Skin of body (tissue), 2 donors: ENCODE results near the gene PIK3R6. TPM values are rescaled to one million over a fixed set of nuclear protein-coding genes. Genes with fewer than 3 reads are reported as not detected.
"Not testable (repeated sequence)": the region's sequence is repeated elsewhere in the genome, so short reads cannot be mapped to it uniquely, and the experiment has no call there.

Source experiments
- DNase-seq: peaks from one replicate; lab custom pipeline; 2025; lab: John Stamatoyannopoulos, UW
- total RNA-seq: library from RNA; depleted of rRNA; stranded (reverse); fragments of >200 nt; gene quantifications from one replicate; pipeline ENCODE4 v1.2.3, GENCODE V29; 2014

The PIK3R6 gene
- total RNA-seq, 1 donor from 2014 or later: 1.1 TPM

DNA sequence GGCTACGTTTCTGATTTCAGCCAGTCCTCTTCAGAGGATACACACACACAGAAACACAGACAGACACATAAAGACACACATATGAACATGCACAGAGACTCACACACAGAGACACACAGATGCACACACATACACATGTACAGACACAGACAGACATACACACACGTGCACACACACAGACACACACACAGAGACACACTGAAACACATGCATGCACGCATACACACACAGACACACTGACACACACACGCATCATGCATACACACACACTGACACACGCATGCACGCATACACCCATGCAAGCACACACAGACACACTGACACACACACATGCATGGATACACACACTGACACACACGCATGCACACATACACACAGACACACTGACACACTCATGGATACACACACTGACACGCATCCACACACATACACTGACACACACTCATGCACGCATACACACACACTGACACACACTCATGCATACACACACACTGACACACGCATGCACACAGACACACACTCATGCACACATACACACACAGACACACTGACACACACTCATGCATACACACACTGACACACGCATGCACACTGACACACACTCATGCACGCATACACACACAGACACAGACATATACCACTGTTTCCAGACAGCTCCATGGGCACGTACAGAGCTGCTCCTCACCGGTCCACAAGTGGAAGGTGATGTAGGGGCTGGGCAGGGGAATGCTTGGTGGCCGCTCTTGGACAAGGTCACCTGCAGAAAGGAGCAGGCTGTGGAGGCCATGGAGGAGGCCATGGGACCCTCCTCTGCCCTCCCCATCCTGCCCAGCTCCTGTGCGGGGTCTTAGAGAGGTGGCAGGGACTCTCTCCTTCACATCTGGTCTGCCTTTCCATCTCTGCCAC is 38.2 kb downstream of the PIK3R6 start:
- DNase-seq: no peak

DNA sequence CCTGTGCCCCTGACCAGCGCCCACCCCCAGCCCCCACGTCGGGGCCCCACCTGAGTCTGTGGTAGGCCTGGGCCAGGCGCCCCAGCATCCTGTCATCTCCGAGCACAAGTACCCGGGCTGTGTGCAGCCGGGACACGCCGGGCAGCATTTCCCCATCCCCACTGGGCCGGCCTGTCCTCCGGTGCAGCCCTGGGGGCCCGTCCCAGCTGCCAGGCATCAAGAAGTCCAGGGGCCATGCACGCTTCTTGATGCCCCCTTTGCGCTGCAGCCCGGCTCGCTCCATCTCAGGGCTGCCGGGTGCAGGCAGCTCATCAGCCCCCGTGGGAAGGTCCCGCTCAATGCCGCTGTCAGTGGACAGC is 39.0 kb downstream of the PIK3R6 start:
- DNase-seq: no peak

DNA sequence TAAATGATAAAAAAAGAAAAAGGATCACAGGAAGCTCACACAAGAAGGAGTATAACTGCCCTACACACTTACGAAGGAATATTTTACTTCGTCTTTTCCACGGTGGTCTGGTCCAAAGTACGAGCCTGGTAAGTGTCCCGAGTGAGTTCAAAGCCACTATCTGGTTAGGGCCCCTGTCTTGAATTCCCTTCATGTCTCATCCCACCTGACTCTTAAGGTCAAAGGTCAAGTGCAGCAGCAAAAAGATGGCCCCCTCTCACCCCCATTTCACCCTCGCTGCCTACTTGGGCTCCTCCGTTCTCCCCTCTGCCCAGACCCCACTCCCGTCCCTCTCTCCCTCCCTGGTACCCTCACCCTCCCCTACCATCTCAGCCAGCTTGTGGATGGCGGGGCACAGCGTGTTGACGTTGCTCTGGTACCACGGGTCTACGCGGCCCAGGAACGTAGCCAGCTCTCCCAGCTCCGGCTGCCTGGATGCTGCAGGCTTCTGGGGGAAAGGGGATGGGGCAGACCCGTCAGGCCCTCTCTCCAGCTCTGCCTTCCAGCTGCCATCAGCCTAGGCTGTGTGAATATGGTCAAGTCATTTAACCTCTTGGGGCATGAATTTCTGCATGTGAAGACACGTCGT is 40.6 kb downstream of the PIK3R6 start:
- DNase-seq: no peak

DNA sequence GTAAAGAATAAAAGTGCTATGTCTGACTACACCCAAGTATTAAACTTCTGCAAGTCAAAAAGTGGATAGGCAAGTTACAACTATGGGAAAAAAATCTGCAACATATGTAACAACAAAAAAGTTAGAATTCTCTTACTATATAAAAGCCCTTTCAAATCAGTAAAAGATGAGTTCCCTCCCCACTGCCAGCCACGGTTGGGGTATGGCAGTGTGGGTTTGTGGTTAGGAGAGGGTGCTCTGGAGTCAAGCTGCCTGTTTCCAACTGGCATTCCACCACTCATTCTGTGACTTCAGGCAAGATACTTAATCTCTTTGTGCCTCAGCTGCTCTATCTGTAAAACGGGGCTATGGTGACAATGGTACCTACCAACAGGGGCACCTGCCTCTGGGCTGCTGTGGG is 41.7 kb downstream of the PIK3R6 start:
- DNase-seq: no peak

- DNase-seq: no peak
These were observed 44.2 kb downstream of the PIK3R6 start for GRCh38 chr17:8823279-8823678.

DNA sequence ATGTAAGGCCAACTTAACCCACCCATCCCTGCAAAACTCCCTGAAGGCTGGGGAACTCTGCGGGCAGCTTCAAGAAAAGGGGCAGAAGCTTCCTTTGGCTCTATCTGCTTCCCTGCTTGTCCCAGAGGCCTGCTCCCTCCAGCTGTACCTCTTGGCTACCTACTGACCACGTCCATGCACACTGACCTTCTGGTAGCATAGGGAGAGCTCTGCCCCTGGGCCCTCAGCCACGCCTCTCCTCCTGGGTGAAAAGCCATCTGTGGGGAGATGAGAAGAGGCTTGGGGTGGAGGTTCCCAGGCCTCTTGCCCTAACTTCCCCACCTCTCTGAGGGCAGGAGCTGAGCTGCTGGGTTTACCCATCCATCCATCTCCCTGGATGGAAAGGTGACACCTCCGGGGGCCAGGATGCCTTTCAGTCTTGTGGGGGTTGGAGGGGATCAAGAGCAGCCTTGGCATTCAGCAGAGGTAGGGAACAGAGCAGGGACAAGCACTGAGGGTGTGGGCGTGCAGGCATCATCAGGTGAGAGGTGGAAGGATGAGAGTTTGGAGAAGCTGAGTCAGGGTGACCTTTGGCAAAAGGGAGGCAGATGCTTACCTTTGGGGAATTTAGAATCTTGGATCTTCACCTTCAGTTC is 45.0 kb downstream of the PIK3R6 start:
- no peak for DNase-seq

DNA sequence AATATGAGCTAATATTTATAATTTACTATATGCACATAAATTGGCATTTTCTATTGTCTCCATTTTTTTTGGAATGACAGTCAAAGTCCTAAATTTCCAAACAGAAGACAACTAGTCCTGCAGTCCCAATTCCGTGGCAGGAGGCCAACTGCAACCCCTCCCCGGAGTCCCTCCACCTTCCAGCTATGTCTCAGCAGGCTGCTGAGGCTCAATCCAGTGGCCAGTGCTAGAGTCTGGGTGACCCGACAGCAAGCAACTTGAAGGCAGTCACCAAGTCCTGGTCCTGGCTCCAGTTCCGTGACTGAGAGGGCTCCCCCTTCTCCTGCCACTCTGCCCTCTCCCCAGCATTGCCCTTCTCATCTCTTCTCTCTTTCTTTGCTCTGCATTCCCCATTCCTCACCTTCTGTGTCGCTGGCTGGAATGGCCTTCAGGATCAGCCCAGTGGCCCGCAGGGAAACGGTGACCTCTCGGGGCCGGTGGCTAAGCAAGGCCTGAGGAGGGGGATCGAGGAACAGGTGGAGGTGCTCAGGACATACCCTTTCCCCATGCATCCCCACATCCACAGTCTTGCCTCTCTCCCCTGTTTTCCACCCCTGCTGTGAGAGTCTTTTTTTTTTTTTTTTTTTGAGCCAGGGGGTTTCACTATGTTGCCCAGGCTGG is 45.9 kb downstream of the PIK3R6 start:
- no peak for DNase-seq

DNA sequence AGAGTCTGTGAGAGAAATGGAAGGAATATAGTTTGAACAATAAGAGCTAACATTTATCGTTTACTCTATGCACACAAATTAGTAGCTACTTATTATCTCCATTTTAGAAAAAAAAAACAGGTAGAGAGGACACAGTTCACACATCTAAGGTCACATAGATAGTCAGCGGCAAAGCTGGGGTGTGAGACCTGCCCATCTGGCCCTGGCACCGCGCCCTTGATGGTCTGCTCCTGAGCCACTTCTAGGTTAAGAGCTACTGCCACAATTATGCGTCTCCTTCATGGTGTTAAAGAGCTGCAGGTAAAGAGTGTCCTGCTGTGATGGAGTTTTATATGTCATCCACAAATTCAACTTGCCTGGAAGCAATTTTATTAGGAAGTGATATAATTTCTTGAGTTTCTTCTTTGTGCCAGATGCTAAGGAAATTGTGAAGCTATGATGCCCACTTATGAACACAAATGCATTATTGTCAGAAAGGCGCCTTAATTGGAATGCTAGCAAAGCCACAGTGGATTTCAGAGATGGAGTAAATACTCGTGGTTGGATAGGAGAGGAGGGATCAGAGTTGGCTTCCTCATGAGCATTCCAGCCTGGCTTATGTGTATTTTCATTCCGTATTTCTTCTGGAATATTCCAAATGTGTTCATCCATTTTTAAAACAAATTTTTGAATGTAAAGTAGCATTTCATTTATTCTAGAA is 47.0 kb downstream of the PIK3R6 start:
- no peak for DNase-seq

GRCh38 chr17:8818654-8819330 is 48.7 kb downstream of the PIK3R6 start:
- DNase-seq: no peak

DNA sequence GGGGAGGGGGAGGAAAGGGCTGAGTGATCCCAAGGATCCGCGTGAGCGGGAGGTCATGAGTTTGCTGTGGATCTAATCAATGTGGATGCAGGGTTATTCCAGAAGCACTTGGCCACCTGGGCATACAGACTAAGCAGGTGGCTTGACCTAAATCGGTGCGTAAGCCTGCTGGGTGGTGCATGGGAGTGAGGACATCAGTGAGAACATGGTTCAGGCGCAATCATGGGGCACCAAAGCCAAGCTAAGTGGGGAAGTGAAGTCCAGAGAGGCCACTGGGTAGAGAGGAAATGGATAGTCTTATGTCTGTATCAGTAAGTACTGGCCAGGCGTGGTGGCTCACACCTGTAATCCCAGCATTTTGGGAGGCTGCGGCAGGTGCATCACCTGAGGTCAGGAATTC is 49.4 kb downstream of the PIK3R6 start:
- DNase-seq: no peak

GRCh38 chr17:8806926-8807550 is 60.4 kb downstream of the PIK3R6 start:
- DNase-seq: no peak

- DNase-seq: no peak
These were observed 61.1 kb downstream of the PIK3R6 start for GRCh38 chr17:8806253-8806925.

- DNase-seq: not testable (repeated sequence)
These were observed 62.1 kb downstream of the PIK3R6 start for GRCh38 chr17:8805396-8805795.

- DNase-seq: no peak
These were observed 63.7 kb downstream of the PIK3R6 start for GRCh38 chr17:8803531-8804420.

DNA sequence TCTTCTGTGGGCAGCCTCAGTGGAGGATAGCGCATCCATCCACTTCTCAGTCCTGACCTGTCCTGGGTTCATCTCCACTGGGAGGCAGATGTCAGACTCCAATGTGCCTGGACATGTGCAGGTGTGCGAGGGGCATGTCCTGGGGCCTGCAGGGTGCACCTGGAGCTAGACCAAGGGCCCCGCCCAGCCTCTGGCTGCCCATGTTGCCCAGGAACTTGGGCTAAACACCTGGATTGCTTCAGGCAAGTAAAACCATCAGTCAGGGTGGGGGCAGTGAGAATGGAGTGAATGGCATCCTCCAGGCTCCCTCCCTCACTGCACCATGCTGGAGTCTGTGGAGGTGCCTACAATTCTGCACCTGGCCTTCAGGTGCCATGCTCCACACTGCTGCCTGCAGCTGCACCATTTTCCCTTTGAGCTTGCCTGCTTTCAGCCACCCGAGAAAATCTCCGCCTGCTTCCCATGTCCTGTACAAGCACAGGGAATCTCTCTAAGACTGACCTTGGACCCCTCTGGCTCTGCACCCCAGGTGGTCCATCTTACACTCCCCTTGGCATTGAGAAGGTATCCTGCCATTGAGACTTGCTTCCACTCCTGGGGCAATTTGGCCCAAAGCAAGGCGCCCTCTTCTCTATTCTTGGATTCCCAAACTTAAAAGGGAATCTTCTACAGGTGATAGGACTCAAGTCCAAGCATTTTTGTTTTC is 66.2 kb downstream of the PIK3R6 start:
- no peak for DNase-seq

DNA sequence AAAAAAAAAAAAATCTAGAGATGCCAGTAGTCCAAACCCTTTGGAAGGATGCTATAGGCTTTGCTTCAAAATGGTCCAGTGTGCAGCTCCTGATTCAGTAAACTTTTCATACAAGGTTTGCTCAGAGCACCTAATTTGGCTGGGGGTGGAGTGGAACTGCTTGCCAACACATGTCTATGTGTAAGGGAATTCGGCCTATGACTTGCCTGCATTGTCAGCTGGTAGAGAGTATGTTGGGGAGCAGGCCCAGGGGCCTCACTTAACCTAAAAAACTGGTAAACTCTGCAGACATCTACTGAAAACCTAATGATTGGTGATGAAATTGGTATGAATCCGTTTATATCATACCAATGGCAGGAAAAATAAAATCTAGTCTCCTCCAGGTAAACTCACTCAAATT is 66.8 kb downstream of the PIK3R6 start:
- DNase-seq: no peak

DNA sequence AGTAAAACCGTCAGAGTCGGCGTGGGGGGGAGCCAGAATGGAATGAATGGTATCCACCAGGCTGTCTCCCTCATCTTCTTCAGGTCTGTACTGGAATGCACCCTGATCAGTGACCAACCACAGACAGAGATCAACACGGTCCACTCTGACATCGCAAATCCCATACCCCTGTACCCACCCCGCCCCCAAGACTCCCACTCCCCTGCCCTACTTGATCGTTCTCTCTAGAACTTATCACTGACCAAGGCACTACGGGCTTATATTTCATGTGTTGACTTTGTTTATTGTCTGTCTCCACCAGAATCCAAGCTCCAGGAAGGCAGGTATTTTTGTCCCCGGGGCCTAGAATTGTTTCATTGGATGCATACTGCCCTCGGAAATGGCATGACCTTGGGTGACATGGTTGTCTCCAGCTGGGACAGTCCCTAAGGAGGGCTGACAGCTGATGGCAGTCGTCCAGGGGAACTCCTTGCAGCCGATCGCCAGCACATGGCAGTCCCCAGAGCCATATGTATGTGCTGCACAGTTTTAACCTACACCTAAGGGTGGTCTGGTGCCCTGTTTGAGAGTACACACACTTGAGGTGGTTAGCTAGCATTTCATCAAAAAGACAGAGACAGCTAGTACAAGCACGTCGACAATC is 67.8 kb downstream of the PIK3R6 start:
- no peak for DNase-seq
